Measurements from ENCODE around the gene EGFL8.

DNA sequence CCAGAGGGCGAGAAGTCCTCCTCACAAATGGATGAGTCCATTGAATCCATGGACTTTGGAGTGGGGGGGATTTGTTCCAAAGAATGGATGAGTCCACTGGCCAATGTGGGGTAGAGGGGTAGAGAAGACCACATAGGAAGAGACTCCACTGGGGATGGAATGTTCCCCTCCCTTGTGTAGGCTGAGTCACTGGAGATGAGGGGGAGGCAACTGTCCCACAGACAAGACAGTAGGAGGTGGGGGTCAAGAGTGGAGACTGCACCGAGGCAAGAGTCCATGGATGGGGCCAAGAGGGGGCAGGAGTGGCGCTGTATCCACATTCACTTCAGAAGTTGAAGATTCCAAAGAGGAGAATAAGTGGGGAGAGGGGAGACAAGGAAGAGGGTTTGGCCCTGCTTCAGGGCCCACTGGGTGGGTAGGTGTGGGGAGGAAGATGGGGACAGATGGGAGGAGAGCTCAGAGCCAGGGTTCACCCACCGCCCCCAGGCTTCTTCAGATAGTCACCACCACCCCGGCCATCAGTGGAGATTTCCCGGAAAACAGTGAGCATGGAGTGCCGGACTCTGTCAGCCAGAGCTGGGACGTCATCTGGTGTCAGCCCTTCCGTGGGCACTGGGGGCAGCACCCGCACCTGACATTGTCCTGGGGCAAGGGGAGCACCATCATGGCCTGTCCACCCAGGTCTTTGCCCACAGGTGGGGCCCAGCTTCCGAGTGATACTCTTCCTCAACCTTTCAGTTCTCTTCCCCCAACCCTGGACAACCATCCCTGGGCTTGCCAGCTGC is 4.6 kb downstream of the EGFL8 start:
- TF ChIP-seq, protein P1, sequence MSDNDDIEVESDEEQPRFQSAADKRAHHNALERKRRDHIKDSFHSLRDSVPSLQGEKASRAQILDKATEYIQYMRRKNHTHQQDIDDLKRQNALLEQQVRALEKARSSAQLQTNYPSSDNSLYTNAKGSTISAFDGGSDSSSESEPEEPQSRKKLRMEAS (IDR thresholded peaks at IDR 0.05; ENCODE audit: low read depth, low read length) = no peak
- TF ChIP-seq, protein P2, sequence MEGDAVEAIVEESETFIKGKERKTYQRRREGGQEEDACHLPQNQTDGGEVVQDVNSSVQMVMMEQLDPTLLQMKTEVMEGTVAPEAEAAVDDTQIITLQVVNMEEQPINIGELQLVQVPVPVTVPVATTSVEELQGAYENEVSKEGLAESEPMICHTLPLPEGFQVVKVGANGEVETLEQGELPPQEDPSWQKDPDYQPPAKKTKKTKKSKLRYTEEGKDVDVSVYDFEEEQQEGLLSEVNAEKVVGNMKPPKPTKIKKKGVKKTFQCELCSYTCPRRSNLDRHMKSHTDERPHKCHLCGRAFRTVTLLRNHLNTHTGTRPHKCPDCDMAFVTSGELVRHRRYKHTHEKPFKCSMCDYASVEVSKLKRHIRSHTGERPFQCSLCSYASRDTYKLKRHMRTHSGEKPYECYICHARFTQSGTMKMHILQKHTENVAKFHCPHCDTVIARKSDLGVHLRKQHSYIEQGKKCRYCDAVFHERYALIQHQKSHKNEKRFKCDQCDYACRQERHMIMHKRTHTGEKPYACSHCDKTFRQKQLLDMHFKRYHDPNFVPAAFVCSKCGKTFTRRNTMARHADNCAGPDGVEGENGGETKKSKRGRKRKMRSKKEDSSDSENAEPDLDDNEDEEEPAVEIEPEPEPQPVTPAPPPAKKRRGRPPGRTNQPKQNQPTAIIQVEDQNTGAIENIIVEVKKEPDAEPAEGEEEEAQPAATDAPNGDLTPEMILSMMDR (IDR thresholded peaks at IDR 0.05; ENCODE audit: low read depth, low read length) = no peak
- TF ChIP-seq POLR2A (IDR thresholded peaks at IDR 0.05; ENCODE audit: extremely low read depth, insufficient read length) = no peak

All from NB4 (cell line).